Activated gamma-delta T cell treated with anti-CD3 and anti-CD28 coated beads, Interleukin-2, amount 50 U/mL, for 16 hours (primary cell): ENCODE measurements around the gene SLC9A9.
"Not testable (repeated sequence)": the region's sequence is repeated elsewhere in the genome, so short reads cannot be mapped to it uniquely, and the experiment has no call there.

Experiments used
- DNase-seq: peaks from one replicate; pipeline ENCODE4 v3.0.0-alpha.2; 2020; ENCODE audit warnings: low read depth

SLC9A9 gene

GRCh38 chr3:143809121-143809621 is 39.1 kb downstream of the SLC9A9 start:
- DNase-seq, result no peak

GRCh38 chr3:143808030-143808429 is 40.2 kb downstream of the SLC9A9 start:
- no peak for DNase-seq

- no peak for DNase-seq
These were observed 42.2 kb downstream of the SLC9A9 start for GRCh38 chr3:143806038-143806437.

- DNase-seq, result not testable (repeated sequence)
These were observed 42.8 kb downstream of the SLC9A9 start for GRCh38 chr3:143805476-143805875.

- not testable (repeated sequence) for DNase-seq
These were observed 47.2 kb downstream of the SLC9A9 start for GRCh38 chr3:143801046-143801445.

- DNase-seq, result not testable (repeated sequence)
These were observed 50.1 kb downstream of the SLC9A9 start for GRCh38 chr3:143798151-143798550.

- no peak for DNase-seq
These were observed 52.4 kb downstream of the SLC9A9 start for GRCh38 chr3:143795874-143796273.

- no peak for DNase-seq
These were observed 53.3 kb downstream of the SLC9A9 start for GRCh38 chr3:143794793-143795462.

GRCh38 chr3:143793971-143794370 is 54.3 kb downstream of the SLC9A9 start:
- no peak for DNase-seq

- no peak for DNase-seq
These were observed 56.9 kb downstream of the SLC9A9 start for GRCh38 chr3:143791386-143791785.

GRCh38 chr3:143786219-143787191 is 61.8 kb downstream of the SLC9A9 start:
- DNase-seq, result no peak

GRCh38 chr3:143784446-143784845 is 63.8 kb downstream of the SLC9A9 start:
- DNase-seq, result no peak

GRCh38 chr3:143783851-143784370 is 64.4 kb downstream of the SLC9A9 start:
- DNase-seq, result no peak

GRCh38 chr3:143775459-143775858 is 72.8 kb downstream of the SLC9A9 start:
- DNase-seq, result no peak

- no peak for DNase-seq
These were observed 76.3 kb downstream of the SLC9A9 start for GRCh38 chr3:143771939-143772338.

GRCh38 chr3:143771258-143771657 is 77.0 kb downstream of the SLC9A9 start:
- no peak for DNase-seq

- no peak for DNase-seq
These were observed 77.9 kb downstream of the SLC9A9 start for GRCh38 chr3:143770391-143770790.

- no peak for DNase-seq
These were observed 78.7 kb downstream of the SLC9A9 start for GRCh38 chr3:143769616-143770015.

GRCh38 chr3:143764840-143765239 is 83.4 kb downstream of the SLC9A9 start:
- no peak for DNase-seq

- no peak for DNase-seq
These were observed 84.6 kb downstream of the SLC9A9 start for GRCh38 chr3:143763564-143764162.

- DNase-seq, result no peak
These were observed 90.6 kb downstream of the SLC9A9 start for GRCh38 chr3:143757691-143758090.

GRCh38 chr3:143755978-143756377 is 92.3 kb downstream of the SLC9A9 start:
- DNase-seq, result no peak
